Endothelial cell of umbilical vein (primary cell): ENCODE results near the gene CXCL6. TPM values are rescaled to one million over a fixed set of nuclear protein-coding genes. Genes with fewer than 3 reads are reported as not detected.

Source experiments
- BruUV-seq: library from RNA; stranded (reverse); fragments of 400-500 nt; replicated peaks from 2 replicates; lab custom pipeline; 2021; lab: Mats Ljungman, UMichigan
- CTCF ChIA-PET: fragments of 300-600, 350-600 bp; sonication (Branson Sonifier 250); formaldehyde crosslinking; loops from one replicate; lab custom pipeline; 2021; ENCODE audit warnings: antibody characterized with exemption, inconsistent platforms; lab: Charles Lee
- POLR2A ChIA-PET: fragments of 300-600, 350-600 bp; sonication (Branson Sonifier 250); formaldehyde crosslinking; loops from one replicate; lab custom pipeline; 2021; ENCODE audit warnings: antibody characterized with exemption, inconsistent platforms; lab: Charles Lee
- DNase-seq: peaks from one replicate; pipeline ENCODE4 v3.0.0-alpha.2; 2011; ENCODE audit warnings: low read depth, low spot score
- FAIRE-seq: peaks from 2 replicates; lab custom pipeline; 2011; peaks lifted over from hg19 to GRCh38; lab: Jason Lieb, UNC
- H2AFZ ChIP-seq: 2 replicates; pipeline ENCODE4 v1.6.0; 2012; ENCODE audit warnings: low read depth, low read length, control low read depth, inconsistent platforms
- H3K27ac ChIP-seq: 2 replicates; pipeline ENCODE4 v1.5.1; 2011; ENCODE audit warnings: low read depth, mild to moderate bottlenecking, control low read depth, low read length, moderate library complexity; ENCODE audit not compliant: insufficient read depth
- H3K27me3 ChIP-seq, 2 experiments: 2 replicates each; pipeline versions ENCODE4 v1.6.0 to v1.6.1; 2011; ENCODE audit warnings: low read length in 2 of 2, mixed read lengths in 1 of 2; ENCODE audit not compliant: control insufficient read depth in 2 of 2, insufficient read depth in 2 of 2
- H3K36me3 ChIP-seq, 2 experiments: 2 replicates in 1 of 2; 3 replicates in 1 of 2; pipeline ENCODE4 v1.5.1; 2011; ENCODE audit warnings: low read length in 2 of 2, mild to moderate bottlenecking in 1 of 2, moderate library complexity in 1 of 2; ENCODE audit not compliant: control insufficient read depth in 2 of 2, insufficient read depth in 2 of 2; ENCODE audit errors: extremely low read depth in 1 of 2
- H3K4me1 ChIP-seq: 3 replicates; pipeline ENCODE4 v1.5.1; 2011; ENCODE audit warnings: mild to moderate bottlenecking, low read length; ENCODE audit not compliant: control insufficient read depth, insufficient read depth; ENCODE audit errors: extremely low read depth
- H3K4me2 ChIP-seq: 2 replicates; pipeline ENCODE4 v1.6.1; 2011; ENCODE audit warnings: low read length, control low read depth, mixed read lengths; ENCODE audit not compliant: insufficient read depth
- H3K4me3 ChIP-seq, 3 experiments: fragments of 200-600 bp in 1 of 3; sonication (generic), shearing (Covaris generic) in 1 of 3; replicated peaks in 1 of 3; 2 replicates each; pipeline ENCODE4 v1.5.1; 2011 to 2016; ENCODE audit warnings: control low read depth in 3 of 3, low read length in 3 of 3, mild to moderate bottlenecking in 2 of 3, inconsistent platforms in 1 of 3, low read depth in 1 of 3, moderate library complexity in 1 of 3; ENCODE audit not compliant: insufficient read depth in 1 of 3
- H3K79me2 ChIP-seq: 2 replicates; pipeline ENCODE4 v1.6.0; 2012; ENCODE audit warnings: low read length, inconsistent platforms; ENCODE audit not compliant: control insufficient read depth, insufficient read depth
- H3K9ac ChIP-seq: replicated peaks from 2 replicates; pipeline ENCODE3; 2011; ENCODE audit warnings: low read length, control low read depth; ENCODE audit not compliant: insufficient read depth; ENCODE audit errors: extremely low read depth
- H3K9me1 ChIP-seq: replicated peaks from 3 replicates; pipeline ENCODE4 v1.6.0; 2011; ENCODE audit warnings: mild to moderate bottlenecking, low read length; ENCODE audit not compliant: control insufficient read depth, insufficient read depth; ENCODE audit errors: extremely low read depth
- H3K9me3 ChIP-seq: replicated peaks from 2 replicates; pipeline ENCODE4 v1.5.1; 2012; ENCODE audit warnings: low read length, inconsistent platforms; ENCODE audit not compliant: control insufficient read depth, insufficient read depth
- H4K20me1 ChIP-seq: replicated peaks from 2 replicates; pipeline ENCODE3; 2011; ENCODE audit warnings: mild to moderate bottlenecking, low read length; ENCODE audit not compliant: control insufficient read depth, insufficient read depth; ENCODE audit errors: extremely low read depth
- EZH2 ChIP-seq: IDR thresholded peaks from 2 replicates; pipeline ENCODE4 v1.6.1; 2012; ENCODE audit warnings: borderline replicate concordance, low read depth, mild to moderate bottlenecking, moderate library complexity, low read length, inconsistent platforms; ENCODE audit not compliant: severe bottlenecking
- FOS ChIP-seq: IDR thresholded peaks from 2 replicates; pipeline ENCODE4 v1.6.1; 2011; ENCODE audit warnings: mild to moderate bottlenecking, low read length, moderate library complexity, borderline replicate concordance; ENCODE audit not compliant: insufficient read depth
- GATA2 ChIP-seq: IDR thresholded peaks from 2 replicates; pipeline ENCODE4 v1.7.0; 2011; ENCODE audit warnings: low read depth, mild to moderate bottlenecking, moderate library complexity, mixed read lengths, low read length; ENCODE audit not compliant: insufficient read length, insufficient read depth
- JUN ChIP-seq: IDR thresholded peaks from 2 replicates; pipeline ENCODE4 v1.6.1; 2011; ENCODE audit warnings: borderline replicate concordance, low read depth; ENCODE audit not compliant: insufficient read length, insufficient read depth
- MYC ChIP-seq: IDR thresholded peaks from one replicate; pipeline ENCODE4 v1.6.1; 2011; ENCODE audit warnings: mild to moderate bottlenecking, low read depth, low read length
- POLR2A ChIP-seq: IDR thresholded peaks from 2 replicates; pipeline ENCODE4 v1.6.1; 2012; ENCODE audit warnings: low read depth, mild to moderate bottlenecking, control low read depth, low read length
- POLR2AphosphoS5 ChIP-seq: IDR thresholded peaks from 2 replicates; pipeline ENCODE4 v1.6.1; 2012; ENCODE audit warnings: low read depth, mild to moderate bottlenecking, control low read depth, low read length, moderate library complexity; ENCODE audit not compliant: insufficient read depth
- dilution Hi-C: fragments of 300-500 bp; cut with MboI; formaldehyde crosslinking; loops from one replicate; pipeline ENCODE4 v1.15.0; 2019; ENCODE audit warnings: low sequenced_read_pairs; ENCODE audit not compliant: extremely low pct_ligation_motif_present
- intact Hi-C: fragments of 100-400 bp; cut with micrococcal nuclease; formaldehyde crosslinking; loops from one replicate; pipeline ENCODE4 v1.10.0; 2022
- polyA plus RNA-seq, 4 experiments: library from polyadenylated mRNA; depleted of rRNA in 3 of 4; stranded (reverse) in 3 of 4; unstranded in 1 of 4; fragments of >200 nt; gene quantifications; 2 replicates each; pipeline versions ENCODE4 v1.2.1 to v1.2.3, GENCODE V29; 2011 to 2012; ENCODE audit warnings: missing spikeins in 1 of 4
- total RNA-seq: library from RNA; stranded (reverse); gene quantifications from 2 replicates; pipeline ENCODE4 v1.2.3, GENCODE V29; 2021
- TF ChIP-seq, protein P1 (sequence below): IDR thresholded peaks from 2 replicates; pipeline ENCODE4 v1.6.1; 2011; ENCODE audit not compliant: insufficient read depth, insufficient read length
- TF ChIP-seq, protein P2 (sequence below), 2 donors: IDR thresholded peaks; 1 replicate in 1 of 2; 2 replicates in 1 of 2; pipeline ENCODE4 v1.5.1; 2011; ENCODE audit warnings: low read length in 2 of 2, mild to moderate bottlenecking in 2 of 2, moderate library complexity in 2 of 2, control low read depth in 1 of 2, inconsistent platforms in 1 of 2, low read depth in 1 of 2; ENCODE audit not compliant: insufficient read depth in 1 of 2; ENCODE audit errors: extremely low read depth in 1 of 2

The CXCL6 gene
- total and polyA plus RNA-seq, 2 donors (not counting 3 experiments of a cell fraction or from before 2014, with no cell fraction given): 0.81 to 1.2 TPM

DNA sequence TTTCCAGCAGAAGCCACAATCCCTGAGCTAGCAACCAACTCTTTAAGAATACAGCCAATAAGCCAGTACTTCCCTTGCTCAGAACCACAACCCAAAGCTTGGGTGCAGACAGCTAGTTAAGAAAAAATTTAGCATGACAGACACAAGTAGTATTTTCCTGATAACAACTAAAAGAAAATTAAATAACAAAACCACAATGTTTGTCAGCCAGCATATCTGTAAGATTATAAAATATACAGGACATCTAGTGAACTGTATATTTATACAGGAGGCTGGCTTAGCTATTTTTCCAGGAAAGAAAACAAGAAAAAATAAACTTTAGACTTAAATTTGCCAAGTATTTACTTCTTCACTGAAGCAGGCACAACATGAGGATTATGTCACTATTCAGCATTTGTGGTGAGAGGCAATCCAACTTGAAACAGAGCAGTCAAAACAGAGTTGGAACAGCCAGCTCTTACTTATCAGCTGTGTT lies 23.2 kb downstream of the CXCL6 start:
- BruUV-seq: no TSS peak
- Histone ChIP-seq H3K4me1 (peaks cover 8% of the 10 kb centered on the region), H3K9me1 (no peaks in the 10 kb centered on the region), H4K20me1 (no peaks in the 10 kb centered on the region), H3K4me2 (no peak overlapping the region), H3K9ac (no peak overlapping the region), H3K9me3 (no peaks in the 10 kb centered on the region), H3K27me3 (no peaks in the 10 kb centered on the region), H3K27ac (no peak overlapping the region), H2AFZ (no peak overlapping the region), H3K79me2 (no peaks in the 10 kb centered on the region), H3K36me3 (no peaks in the 10 kb centered on the region), H3K4me3 (no peak overlapping the region)
- ChIA-PET CTCF (interaction anchor here (1.0 kb wide), 1 partner anchor 129 kb away, joined by 4 read pairs; no protein-coding TSS in a partner anchor), POLR2A (no interaction called here)
- DNase-seq (no peak), FAIRE-seq (no peak)
- TF ChIP-seq, protein P1, sequence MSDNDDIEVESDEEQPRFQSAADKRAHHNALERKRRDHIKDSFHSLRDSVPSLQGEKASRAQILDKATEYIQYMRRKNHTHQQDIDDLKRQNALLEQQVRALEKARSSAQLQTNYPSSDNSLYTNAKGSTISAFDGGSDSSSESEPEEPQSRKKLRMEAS: no peak
- TF ChIP-seq POLR2A (no peak), EZH2 (no peak), JUN (no peak), FOS (no peak), MYC (no peak), GATA2 (no peak), POLR2AphosphoS5 (no peak)
- TF ChIP-seq, protein P2, sequence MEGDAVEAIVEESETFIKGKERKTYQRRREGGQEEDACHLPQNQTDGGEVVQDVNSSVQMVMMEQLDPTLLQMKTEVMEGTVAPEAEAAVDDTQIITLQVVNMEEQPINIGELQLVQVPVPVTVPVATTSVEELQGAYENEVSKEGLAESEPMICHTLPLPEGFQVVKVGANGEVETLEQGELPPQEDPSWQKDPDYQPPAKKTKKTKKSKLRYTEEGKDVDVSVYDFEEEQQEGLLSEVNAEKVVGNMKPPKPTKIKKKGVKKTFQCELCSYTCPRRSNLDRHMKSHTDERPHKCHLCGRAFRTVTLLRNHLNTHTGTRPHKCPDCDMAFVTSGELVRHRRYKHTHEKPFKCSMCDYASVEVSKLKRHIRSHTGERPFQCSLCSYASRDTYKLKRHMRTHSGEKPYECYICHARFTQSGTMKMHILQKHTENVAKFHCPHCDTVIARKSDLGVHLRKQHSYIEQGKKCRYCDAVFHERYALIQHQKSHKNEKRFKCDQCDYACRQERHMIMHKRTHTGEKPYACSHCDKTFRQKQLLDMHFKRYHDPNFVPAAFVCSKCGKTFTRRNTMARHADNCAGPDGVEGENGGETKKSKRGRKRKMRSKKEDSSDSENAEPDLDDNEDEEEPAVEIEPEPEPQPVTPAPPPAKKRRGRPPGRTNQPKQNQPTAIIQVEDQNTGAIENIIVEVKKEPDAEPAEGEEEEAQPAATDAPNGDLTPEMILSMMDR (IDR thresholded peaks at IDR 0.05; ENCODE audit: extremely low read depth in 1 of 2, insufficient read depth in 1 of 2, low read depth in 1 of 2, low read length in 2 of 2): no peak
- dilution Hi-C loops: no loop called here
- intact Hi-C loops: loop anchor here (10.0 kb wide), 1 partner anchor 235 kb away; the partner anchor contains the start of gene CXCL2
